Spinal cord (tissue), 10 donors: ENCODE results near the gene LEFTY1. TPM values are rescaled to one million over a fixed set of nuclear protein-coding genes. Genes with fewer than 3 reads are reported as not detected.
"Not testable (repeated sequence)": the region's sequence is repeated elsewhere in the genome, so short reads cannot be mapped to it uniquely, and the experiment has no call there.

ENCODE experiments used
- DNase-seq, 6 donors: peaks; one replicate each; pipeline versions ENCODE4 v3.0.0 to v3.0.0-alpha.2; 2013 to 2015; ENCODE audit warnings: low spot score in 6 of 6, low read depth in 4 of 6
- H3K27ac ChIP-seq: one replicate; pipeline ENCODE4 v1.5.1; 2013; ENCODE audit warnings: low read depth, low read length, control low read depth
- H3K27me3 ChIP-seq: one replicate; pipeline ENCODE4 v1.6.1; 2013; ENCODE audit warnings: low read length; ENCODE audit not compliant: control insufficient read depth, insufficient read depth
- H3K36me3 ChIP-seq: one replicate; pipeline ENCODE4 v1.6.1; 2013; ENCODE audit warnings: low read length; ENCODE audit not compliant: control insufficient read depth, insufficient read depth
- H3K4me1 ChIP-seq: one replicate; pipeline ENCODE4 v1.6.1; 2013; ENCODE audit warnings: low read length; ENCODE audit not compliant: control insufficient read depth, insufficient read depth
- H3K4me3 ChIP-seq: one replicate; pipeline ENCODE4 v1.5.1; 2013; ENCODE audit warnings: low read depth, low read length, control low read depth
- H3K9me3 ChIP-seq: one replicate; pipeline ENCODE4 v1.6.1; 2013; ENCODE audit warnings: low read length; ENCODE audit not compliant: control insufficient read depth, insufficient read depth
- WGBS: methylation state at CpG from one replicate; pipeline ENCODE4 v1.1.5; 2013; ENCODE audit warnings: missing lambda C conversion rate; ENCODE audit not compliant: insufficient coverage; 5-methylcytosine and 5-hydroxymethylcytosine counted together
- polyA plus RNA-seq, 2 donors: library from polyadenylated mRNA; unstranded; fragments of 120-200 nt; gene quantifications; one replicate each; pipeline ENCODE4 v1.2.1, GENCODE V29; 2013; ENCODE audit not compliant: insufficient read length in 2 of 2
- small RNA-seq: library from RNA; depleted of rRNA; stranded (forward); fragments of <200 nt; gene quantifications from one replicate; pipeline ENCODE3, GENCODE V24; 2014; ENCODE audit warnings: low replicate concordance
- total RNA-seq, 2 donors: library from RNA; depleted of rRNA in 1 of 2; stranded (reverse); fragments of 120-200 nt in 1 of 2; fragments of >200 nt in 1 of 2; gene quantifications; one replicate each; pipeline versions ENCODE4 v1.2.3 to v1.2.4, GENCODE V29; 2013 to 2014
- donor health status: healthy.

Gene LEFTY1
- total and polyA plus RNA-seq, 4 donors, result 0.77 to 2.7 (median 1.7) TPM

- Histone ChIP-seq H3K9me3 (no peaks in the 10 kb centered on the region), H3K27me3 (no peaks in the 10 kb centered on the region), H3K27ac (no peak overlapping the region), H3K4me1 (peaks cover 13% of the 10 kb centered on the region), H3K4me3 (no peak overlapping the region), H3K36me3 (peaks cover 39% of the 10 kb centered on the region)
- DNase-seq, result no peak
- WGBS, result 87% methylated on average over 14 of the region's 14 CpGs
Measured at GRCh38 chr1:225838793-225839192, 50.2 kb downstream of the LEFTY1 start.

DNA sequence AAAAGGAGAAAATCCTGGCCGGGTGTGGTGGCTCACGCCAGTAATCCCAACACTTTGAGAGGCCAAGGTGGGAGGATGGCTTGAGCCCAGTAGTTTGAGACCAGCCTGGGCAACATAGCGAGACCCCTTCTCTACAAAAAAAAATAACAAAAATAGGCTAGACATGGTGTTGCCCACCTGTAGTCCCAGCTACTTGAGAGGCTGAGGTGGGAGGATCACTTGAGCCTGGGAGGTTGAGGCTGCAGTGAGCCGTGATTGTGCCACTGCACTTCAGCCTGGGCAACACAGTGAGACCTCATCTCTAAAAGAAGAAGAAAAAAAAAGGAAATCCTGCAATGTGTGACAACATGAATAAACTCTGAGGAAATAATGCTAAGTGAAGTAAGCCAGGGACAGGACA lies 52.6 kb downstream of the LEFTY1 start:
- DNase-seq, H3K4me3 ChIP-seq, H3K27me3 ChIP-seq, H3K27ac ChIP-seq, H3K9me3 ChIP-seq: not testable (repeated sequence)
- 93% methylated on average over 3 of the region's 4 CpGs for WGBS
- peaks cover 42% of the 10 kb centered on the region for H3K36me3 ChIP-seq
- H3K4me1 ChIP-seq, result peaks cover 13% of the 10 kb centered on the region

Small RNA genes within 50 kb of the gene (small RNA-seq; reads per million reads assigned to genes)
- gene AL117348.1, result not detected

Other genes starting within 250 kb of the LEFTY1 start
- 10 to 100 TPM; 78.8 to 91.4 TPM for gene ENAH, start 236.0 kb downstream of the LEFTY1 start, total RNA-seq
- 100 to 1,000 TPM in 1 of 2 donors, 10 to 100 TPM in 1; 86.4 to 129 TPM for gene ENAH, start 236.0 kb downstream of the LEFTY1 start, polyA plus RNA-seq
- 100 to 1,000 TPM; 275 to 374 TPM for gene SRP9, start 111.3 kb downstream of the LEFTY1 start, total RNA-seq
- gene SRP9, start 111.3 kb downstream of the LEFTY1 start, polyA plus RNA-seq, result 100 to 1,000 TPM; 349 to 427 TPM
- 10 to 100 TPM; 36.4 to 95.4 TPM for gene EPHX1, start 79.0 kb downstream of the LEFTY1 start, total RNA-seq
- 10 to 100 TPM; 48.5 to 72.8 TPM for gene EPHX1, start 79.0 kb downstream of the LEFTY1 start, polyA plus RNA-seq
- 10 to 100 TPM; 40.3 to 59.7 TPM for gene TMEM63A, start 6.8 kb downstream of the LEFTY1 start, total RNA-seq
- 10 to 100 TPM; 87.0 to 97.8 TPM for gene TMEM63A, start 6.8 kb downstream of the LEFTY1 start, polyA plus RNA-seq
- gene PYCR2, start 35.1 kb upstream of the LEFTY1 start, total RNA-seq, result 10 to 100 TPM; 22.1 to 45.4 TPM
- 10 to 100 TPM; 58.3 to 61.9 TPM for gene PYCR2, start 35.1 kb upstream of the LEFTY1 start, polyA plus RNA-seq
- under 1 TPM; 0.40 to 0.44 TPM for gene LEFTY2, start 52.1 kb upstream of the LEFTY1 start, total RNA-seq
- under 1 TPM; 0.25 to 0.56 TPM for gene LEFTY2, start 52.1 kb upstream of the LEFTY1 start, polyA plus RNA-seq
- gene SDE2, start 110.2 kb upstream of the LEFTY1 start, total RNA-seq, result 10 to 100 TPM; 20.6 to 44.2 TPM
- gene SDE2, start 110.2 kb upstream of the LEFTY1 start, polyA plus RNA-seq, result 10 to 100 TPM; 15.4 to 15.5 TPM
- gene H3-3A, start 173.6 kb upstream of the LEFTY1 start, total RNA-seq, result 100 to 1,000 TPM; 314 to 497 TPM
- gene H3-3A, start 173.6 kb upstream of the LEFTY1 start, polyA plus RNA-seq, result 100 to 1,000 TPM; 779 to 959 TPM